NCI-H128 (cell line): ENCODE measurements around the gene SPECC1L.

Source experiments
- DNase-seq: peaks from one replicate; lab custom pipeline; 2025; ENCODE audit not compliant: unreplicated experiment; lab: John Stamatoyannopoulos, UW

The SPECC1L gene

GRCh38 chr22:24393848-24394247 is 123.2 kb downstream of the SPECC1L start:
- DNase-seq = no peak

- no peak for DNase-seq
Observed at GRCh38 chr22:24394254-24394653, 123.6 kb downstream of the SPECC1L start.

- DNase-seq = no peak
Observed at GRCh38 chr22:24398409-24398808, 127.8 kb downstream of the SPECC1L start.

- DNase-seq = no peak
Observed at GRCh38 chr22:24400034-24400725, 129.5 kb downstream of the SPECC1L start.

GRCh38 chr22:24400726-24401596 is 130.3 kb downstream of the SPECC1L start:
- DNase-seq = no peak

GRCh38 chr22:24401931-24402367 is 131.3 kb downstream of the SPECC1L start:
- no peak for DNase-seq

- no peak for DNase-seq
Observed at GRCh38 chr22:24402460-24403192, 132.0 kb downstream of the SPECC1L start.

GRCh38 chr22:24403346-24403745 is 132.7 kb downstream of the SPECC1L start:
- no peak for DNase-seq

- DNase-seq = no peak
Observed at GRCh38 chr22:24404561-24405275, 134.1 kb downstream of the SPECC1L start.

GRCh38 chr22:24405631-24406321 is 135.1 kb downstream of the SPECC1L start:
- DNase-seq = no peak

- DNase-seq = no peak
Observed at GRCh38 chr22:24406322-24407277, 136.0 kb downstream of the SPECC1L start.

- no peak for DNase-seq
Observed at GRCh38 chr22:24407278-24407665, 136.6 kb downstream of the SPECC1L start.

GRCh38 chr22:24407884-24408283 is 137.3 kb downstream of the SPECC1L start:
- no peak for DNase-seq

GRCh38 chr22:24408630-24409029 is 138.0 kb downstream of the SPECC1L start:
- DNase-seq = no peak

- DNase-seq = no peak
Observed at GRCh38 chr22:24409707-24410106, 139.1 kb downstream of the SPECC1L start.

GRCh38 chr22:24410110-24410856 is 139.7 kb downstream of the SPECC1L start:
- DNase-seq = no peak

GRCh38 chr22:24411256-24412004 is 140.8 kb downstream of the SPECC1L start:
- no peak for DNase-seq

GRCh38 chr22:24412274-24412673 is 141.6 kb downstream of the SPECC1L start:
- DNase-seq = no peak
